Mammary epithelial cell (primary cell): ENCODE measurements around the gene ADAMTS2.

Experiments
- EZH2 ChIP-seq: IDR thresholded peaks from 2 replicates; pipeline ENCODE4 v1.6.1; 2012; ENCODE audit warnings: low read length, inconsistent platforms, borderline replicate concordance
- TF ChIP-seq, protein P1 (sequence below), 2 donors: IDR thresholded peaks in 1 of 2; conservative IDR thresholded peaks in 1 of 2; 2 replicates each; pipeline ENCODE4 v1.5.1; 2011 to 2012; ENCODE audit warnings: inconsistent platforms in 2 of 2, low read length in 2 of 2, mild to moderate bottlenecking in 2 of 2, control low read depth in 1 of 2, low read depth in 1 of 2; ENCODE audit not compliant: insufficient read depth in 1 of 2; ENCODE audit errors: extremely low read depth in 1 of 2

DNA sequence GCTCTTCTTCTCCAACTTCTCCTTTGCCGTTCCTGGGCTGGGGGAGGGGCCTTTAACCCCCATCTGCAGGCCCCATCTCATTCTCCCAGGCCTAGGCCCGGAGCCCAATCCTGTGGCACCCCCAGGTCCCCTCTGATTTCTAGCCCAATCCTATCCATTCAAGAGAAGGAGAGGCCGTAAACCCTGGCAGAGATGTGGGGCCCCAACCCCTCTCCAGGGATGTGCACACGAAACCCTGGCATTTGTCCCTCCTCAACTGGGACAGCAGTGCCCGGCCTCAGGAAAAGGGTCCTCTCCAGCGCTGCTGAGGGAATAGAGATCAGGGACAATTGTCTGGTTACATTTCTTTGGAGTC lies 24.2 kb upstream of the ADAMTS2 start:
- TF ChIP-seq, protein P1, sequence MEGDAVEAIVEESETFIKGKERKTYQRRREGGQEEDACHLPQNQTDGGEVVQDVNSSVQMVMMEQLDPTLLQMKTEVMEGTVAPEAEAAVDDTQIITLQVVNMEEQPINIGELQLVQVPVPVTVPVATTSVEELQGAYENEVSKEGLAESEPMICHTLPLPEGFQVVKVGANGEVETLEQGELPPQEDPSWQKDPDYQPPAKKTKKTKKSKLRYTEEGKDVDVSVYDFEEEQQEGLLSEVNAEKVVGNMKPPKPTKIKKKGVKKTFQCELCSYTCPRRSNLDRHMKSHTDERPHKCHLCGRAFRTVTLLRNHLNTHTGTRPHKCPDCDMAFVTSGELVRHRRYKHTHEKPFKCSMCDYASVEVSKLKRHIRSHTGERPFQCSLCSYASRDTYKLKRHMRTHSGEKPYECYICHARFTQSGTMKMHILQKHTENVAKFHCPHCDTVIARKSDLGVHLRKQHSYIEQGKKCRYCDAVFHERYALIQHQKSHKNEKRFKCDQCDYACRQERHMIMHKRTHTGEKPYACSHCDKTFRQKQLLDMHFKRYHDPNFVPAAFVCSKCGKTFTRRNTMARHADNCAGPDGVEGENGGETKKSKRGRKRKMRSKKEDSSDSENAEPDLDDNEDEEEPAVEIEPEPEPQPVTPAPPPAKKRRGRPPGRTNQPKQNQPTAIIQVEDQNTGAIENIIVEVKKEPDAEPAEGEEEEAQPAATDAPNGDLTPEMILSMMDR (conservative IDR thresholded peaks at IDR 0.05 in 1 of 2, IDR thresholded peaks at IDR 0.05 in 1 of 2; ENCODE audit: extremely low read depth in 1 of 2, insufficient read depth in 1 of 2, low read depth in 1 of 2, low read length in 2 of 2): no peak
- TF ChIP-seq EZH2: no peak
